AG09309 (cell line): Measurements from ENCODE around the gene HOXA11.

Experiments
- DNase-seq: peaks from one replicate; pipeline ENCODE4 v3.0.0-alpha.2; 2010; ENCODE audit warnings: low read depth
- H3K4me3 ChIP-seq: 2 replicates; pipeline ENCODE4 v1.5.1; 2011; ENCODE audit warnings: mild to moderate bottlenecking, low read depth, low read length, moderate library complexity; ENCODE audit not compliant: control insufficient read depth
- CTCF ChIP-seq: IDR thresholded peaks from 2 replicates; pipeline ENCODE4 v1.5.1; 2011; ENCODE audit warnings: mild to moderate bottlenecking, low read depth, low read length, inconsistent platforms; ENCODE audit not compliant: insufficient read depth, control insufficient read depth; ENCODE audit errors: missing control alignments

The HOXA11 gene

GRCh38 chr7:27192546-27193334, 7.7 kb upstream of the HOXA11 start:
- no peak for DNase-seq
- H3K4me3 ChIP-seq, result peak overlapping the region; percentile 65
- TF ChIP-seq CTCF, result no peak

GRCh38 chr7:27191833-27192545, 7.0 kb upstream of the HOXA11 start:
- no peak for TF ChIP-seq CTCF
- no peak for DNase-seq
- H3K4me3 ChIP-seq, result peak overlapping the region; percentile 65

- peak overlapping the region; percentile 65 for H3K4me3 ChIP-seq
- no peak for DNase-seq
- no peak for TF ChIP-seq CTCF
These were observed 6.2 kb upstream of the HOXA11 start for GRCh38 chr7:27191161-27191731.

GRCh38 chr7:27189997-27190748, 5.1 kb upstream of the HOXA11 start:
- no peak for TF ChIP-seq CTCF
- H3K4me3 ChIP-seq, result peak overlapping the region; percentile 70; the same call in 1 of the 2 replicates
- DNase-seq, result no peak

- H3K4me3 ChIP-seq, result peak overlapping the region; percentile 70
- no peak for TF ChIP-seq CTCF
- no peak for DNase-seq
These were observed 4.4 kb upstream of the HOXA11 start for GRCh38 chr7:27189295-27189996.
